GM12865 (cell line): ENCODE data around the gene PFKFB3.

ENCODE experiments used
- DNase-seq: peaks from one replicate; pipeline ENCODE4 v3.0.0; 2010; ENCODE audit warnings: low read depth
- H3K4me3 ChIP-seq: 2 replicates; pipeline ENCODE4 v1.5.1; 2011; ENCODE audit warnings: mild to moderate bottlenecking, low read depth, low read length, control low read depth
- TF ChIP-seq, protein P1 (sequence below): IDR thresholded peaks from 2 replicates; pipeline ENCODE4 v1.5.1; 2011; ENCODE audit warnings: low read length, control low read depth, low read depth, inconsistent platforms; ENCODE audit not compliant: insufficient read depth; ENCODE audit errors: missing control alignments

Gene PFKFB3

DNA sequence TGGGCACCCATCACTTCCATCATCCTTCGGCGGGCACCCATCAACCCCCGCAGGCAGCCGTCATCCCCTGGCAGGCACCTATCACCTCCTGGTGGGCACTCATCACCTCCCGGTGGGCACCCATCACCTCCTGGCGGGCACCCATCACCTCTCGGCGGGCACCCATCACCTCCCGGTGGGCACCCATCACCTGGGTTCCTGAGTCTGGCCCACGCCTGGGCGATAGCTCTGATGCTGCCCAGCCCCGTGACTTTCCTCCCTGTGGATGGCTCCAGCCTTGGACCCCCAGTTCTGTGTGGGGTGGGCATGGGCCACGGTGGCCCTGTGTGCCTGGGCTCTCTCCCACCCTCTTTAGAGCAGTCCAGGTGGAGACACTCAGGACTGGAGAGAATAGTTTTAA lies 29.0 kb downstream of the PFKFB3 start:
- TF ChIP-seq, protein P1, sequence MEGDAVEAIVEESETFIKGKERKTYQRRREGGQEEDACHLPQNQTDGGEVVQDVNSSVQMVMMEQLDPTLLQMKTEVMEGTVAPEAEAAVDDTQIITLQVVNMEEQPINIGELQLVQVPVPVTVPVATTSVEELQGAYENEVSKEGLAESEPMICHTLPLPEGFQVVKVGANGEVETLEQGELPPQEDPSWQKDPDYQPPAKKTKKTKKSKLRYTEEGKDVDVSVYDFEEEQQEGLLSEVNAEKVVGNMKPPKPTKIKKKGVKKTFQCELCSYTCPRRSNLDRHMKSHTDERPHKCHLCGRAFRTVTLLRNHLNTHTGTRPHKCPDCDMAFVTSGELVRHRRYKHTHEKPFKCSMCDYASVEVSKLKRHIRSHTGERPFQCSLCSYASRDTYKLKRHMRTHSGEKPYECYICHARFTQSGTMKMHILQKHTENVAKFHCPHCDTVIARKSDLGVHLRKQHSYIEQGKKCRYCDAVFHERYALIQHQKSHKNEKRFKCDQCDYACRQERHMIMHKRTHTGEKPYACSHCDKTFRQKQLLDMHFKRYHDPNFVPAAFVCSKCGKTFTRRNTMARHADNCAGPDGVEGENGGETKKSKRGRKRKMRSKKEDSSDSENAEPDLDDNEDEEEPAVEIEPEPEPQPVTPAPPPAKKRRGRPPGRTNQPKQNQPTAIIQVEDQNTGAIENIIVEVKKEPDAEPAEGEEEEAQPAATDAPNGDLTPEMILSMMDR = no peak
- H3K4me3 ChIP-seq = no peak overlapping the region
- DNase-seq = no peak

DNA sequence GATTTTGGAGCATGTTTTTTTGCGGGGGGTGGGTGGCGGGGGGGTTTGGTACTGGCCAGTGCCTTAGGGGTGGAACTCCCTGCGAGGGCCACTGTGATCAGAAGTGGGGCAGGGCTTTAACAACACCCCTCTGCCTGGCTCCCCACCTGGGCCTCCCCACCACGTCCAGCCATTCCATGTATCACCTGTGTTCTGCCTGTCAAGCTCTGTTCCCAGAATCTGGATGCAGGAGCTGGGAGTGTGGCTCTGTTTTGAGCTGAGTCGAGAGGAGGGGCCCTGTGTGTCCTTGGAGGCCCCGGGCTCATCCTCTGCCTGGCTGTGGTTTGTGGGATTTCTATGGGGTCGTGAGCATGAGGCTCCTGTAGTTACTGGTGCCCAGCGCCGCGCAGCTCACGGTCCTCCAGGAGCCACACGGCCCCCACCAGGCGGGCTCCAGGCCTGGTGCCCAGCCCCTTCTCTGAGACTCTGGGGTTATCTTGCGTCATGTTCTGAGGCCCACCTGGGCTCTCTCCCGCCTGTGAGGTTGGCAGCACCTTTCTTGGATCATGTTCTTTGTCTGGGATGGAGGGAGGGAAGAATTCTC lies 29.6 kb downstream of the PFKFB3 start:
- no peak for DNase-seq
- TF ChIP-seq, protein P1 = no peak
- H3K4me3 ChIP-seq = no peak overlapping the region

DNA sequence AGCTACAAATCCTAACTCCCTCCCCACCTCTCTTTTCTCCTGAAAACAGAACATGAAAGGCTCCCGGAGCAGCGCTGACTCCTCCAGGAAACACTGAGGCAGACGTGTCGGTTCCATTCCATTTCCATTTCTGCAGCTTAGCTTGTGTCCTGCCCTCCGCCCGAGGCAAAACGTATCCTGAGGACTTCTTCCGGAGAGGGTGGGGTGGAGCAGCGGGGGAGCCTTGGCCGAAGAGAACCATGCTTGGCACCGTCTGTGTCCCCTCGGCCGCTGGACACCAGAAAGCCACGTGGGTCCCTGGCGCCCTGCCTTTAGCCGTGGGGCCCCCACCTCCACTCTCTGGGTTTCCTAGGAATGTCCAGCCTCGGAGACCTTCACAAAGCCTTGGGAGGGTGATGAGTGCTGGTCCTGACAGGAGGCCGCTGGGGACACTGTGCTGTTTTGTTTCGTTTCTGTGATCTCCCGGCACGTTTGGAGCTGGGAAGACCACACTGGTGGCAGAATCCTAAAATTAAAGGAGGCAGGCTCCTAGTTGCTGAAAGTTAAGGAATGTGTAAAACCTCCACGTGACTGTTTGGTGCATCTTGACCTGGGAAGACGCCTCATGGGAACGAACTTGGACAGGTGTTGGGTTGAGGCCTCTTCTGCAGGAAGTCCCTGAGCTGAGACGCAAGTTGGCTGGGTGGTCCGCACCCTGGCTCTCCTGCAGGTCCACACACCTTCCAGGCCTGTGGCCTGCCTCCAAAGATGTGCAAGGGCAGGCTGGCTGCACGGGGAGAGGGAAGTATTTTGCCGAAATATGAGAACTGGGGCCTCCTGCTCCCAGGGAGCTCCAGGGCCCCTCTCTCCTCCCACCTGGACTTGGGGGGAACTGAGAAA lies 30.4 kb downstream of the PFKFB3 start:
- TF ChIP-seq, protein P1 = no peak
- H3K4me3 ChIP-seq = no peak overlapping the region
- no peak for DNase-seq

DNA sequence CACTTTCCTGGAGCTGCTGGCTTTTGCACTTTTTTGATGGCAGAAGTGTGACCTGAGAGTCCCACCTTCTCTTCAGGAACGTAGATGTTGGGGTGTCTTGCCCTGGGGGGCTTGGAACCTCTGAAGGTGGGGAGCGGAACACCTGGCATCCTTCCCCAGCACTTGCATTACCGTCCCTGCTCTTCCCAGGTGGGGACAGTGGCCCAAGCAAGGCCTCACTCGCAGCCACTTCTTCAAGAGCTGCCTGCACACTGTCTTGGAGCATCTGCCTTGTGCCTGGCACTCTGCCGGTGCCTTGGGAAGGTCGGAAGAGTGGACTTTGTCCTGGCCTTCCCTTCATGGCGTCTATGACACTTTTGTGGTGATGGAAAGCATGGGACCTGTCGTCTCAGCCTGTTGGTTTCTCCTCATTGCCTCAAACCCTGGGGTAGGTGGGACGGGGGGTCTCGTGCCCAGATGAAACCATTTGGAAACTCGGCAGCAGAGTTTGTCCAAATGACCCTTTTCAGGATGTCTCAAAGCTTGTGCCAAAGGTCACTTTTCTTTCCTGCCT lies 31.1 kb downstream of the PFKFB3 start:
- DNase-seq = no peak
- TF ChIP-seq, protein P1 = no peak
- no peak overlapping the region for H3K4me3 ChIP-seq

DNA sequence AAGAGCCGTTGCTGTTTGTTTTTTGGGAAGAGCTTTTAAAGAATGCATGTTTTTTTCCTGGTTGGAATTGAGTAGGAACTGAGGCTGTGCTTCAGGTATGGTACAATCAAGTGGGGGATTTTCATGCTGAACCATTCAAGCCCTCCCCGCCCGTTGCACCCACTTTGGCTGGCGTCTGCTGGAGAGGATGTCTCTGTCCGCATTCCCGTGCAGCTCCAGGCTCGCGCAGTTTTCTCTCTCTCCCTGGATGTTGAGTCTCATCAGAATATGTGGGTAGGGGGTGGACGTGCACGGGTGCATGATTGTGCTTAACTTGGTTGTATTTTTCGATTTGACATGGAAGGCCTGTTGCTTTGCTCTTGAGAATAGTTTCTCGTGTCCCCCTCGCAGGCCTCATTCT lies 31.6 kb downstream of the PFKFB3 start:
- DNase-seq = no peak
- no peak overlapping the region for H3K4me3 ChIP-seq
- TF ChIP-seq, protein P1 = no peak

DNA sequence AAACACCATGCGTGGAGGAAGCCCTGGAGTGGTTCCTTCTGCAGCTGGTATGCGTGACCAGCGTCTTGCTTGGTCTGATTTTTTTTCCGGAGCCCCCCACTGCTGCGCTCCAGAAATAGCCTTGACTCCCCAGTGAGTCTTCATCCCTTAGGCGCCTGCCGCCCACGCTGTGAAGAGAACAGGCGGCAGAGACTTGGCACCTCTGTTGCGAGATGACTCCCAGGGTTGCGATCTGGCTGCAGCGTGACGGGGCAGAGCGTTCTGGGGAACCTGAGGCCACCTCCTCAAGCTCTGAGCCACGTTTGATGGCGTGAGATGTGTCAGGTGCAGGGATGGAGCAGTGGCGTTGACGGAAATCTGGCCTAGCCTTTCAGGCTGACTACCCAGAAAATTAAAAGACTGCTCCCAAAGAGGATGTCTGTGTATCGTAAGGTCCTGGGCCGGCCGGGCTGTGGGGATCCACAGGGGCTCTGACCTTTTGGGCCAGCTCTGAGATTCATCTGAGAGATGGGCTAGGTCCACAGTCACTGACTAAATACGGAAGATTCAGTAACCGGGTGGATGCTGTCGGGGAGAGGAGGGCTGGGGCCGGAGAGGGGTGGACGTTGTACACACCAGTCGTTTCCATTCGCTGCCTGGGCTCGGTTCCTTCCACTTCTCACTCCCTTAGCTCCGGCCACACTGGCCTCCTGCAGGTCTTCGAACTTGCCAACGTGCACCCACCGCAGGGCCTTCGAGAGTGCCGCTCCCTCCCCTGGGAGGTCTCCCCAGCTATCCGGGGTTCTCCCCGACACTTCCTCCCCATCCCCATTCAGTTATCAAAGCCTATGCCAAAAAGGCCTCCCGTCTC lies 33.8 kb downstream of the PFKFB3 start:
- no peak overlapping the region for H3K4me3 ChIP-seq
- no peak for DNase-seq
- TF ChIP-seq, protein P1 = no peak
